ENCODE results near the gene OGG1.

OGG1 gene

DNA sequence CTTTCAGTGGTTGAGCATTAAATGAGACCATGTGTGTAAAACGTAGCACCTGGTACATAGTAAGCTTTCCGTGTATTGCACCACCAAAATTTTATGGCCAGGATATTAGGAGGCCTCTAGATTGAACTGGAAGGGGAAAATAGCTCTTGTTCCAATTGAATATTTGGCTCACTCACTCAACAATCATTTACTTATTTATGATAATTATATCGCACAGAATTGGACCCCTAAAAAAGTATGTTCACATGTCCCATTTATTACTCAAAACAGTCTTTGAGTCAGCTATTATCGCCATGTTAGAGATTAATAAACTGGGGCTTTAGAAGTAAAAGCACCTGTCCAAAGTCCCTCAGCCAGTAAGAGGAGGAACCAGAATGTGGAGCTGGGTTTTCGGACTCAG lies 55.2 kb downstream of the OGG1 start:
- TF ChIP-seq, protein P1, sequence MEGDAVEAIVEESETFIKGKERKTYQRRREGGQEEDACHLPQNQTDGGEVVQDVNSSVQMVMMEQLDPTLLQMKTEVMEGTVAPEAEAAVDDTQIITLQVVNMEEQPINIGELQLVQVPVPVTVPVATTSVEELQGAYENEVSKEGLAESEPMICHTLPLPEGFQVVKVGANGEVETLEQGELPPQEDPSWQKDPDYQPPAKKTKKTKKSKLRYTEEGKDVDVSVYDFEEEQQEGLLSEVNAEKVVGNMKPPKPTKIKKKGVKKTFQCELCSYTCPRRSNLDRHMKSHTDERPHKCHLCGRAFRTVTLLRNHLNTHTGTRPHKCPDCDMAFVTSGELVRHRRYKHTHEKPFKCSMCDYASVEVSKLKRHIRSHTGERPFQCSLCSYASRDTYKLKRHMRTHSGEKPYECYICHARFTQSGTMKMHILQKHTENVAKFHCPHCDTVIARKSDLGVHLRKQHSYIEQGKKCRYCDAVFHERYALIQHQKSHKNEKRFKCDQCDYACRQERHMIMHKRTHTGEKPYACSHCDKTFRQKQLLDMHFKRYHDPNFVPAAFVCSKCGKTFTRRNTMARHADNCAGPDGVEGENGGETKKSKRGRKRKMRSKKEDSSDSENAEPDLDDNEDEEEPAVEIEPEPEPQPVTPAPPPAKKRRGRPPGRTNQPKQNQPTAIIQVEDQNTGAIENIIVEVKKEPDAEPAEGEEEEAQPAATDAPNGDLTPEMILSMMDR (conservative IDR thresholded peaks at IDR 0.05; ENCODE audit: control insufficient read depth, insufficient read depth, low read depth, low read length) = no peak
- no peak overlapping the region for H3K4me3 ChIP-seq (ENCODE audit: control insufficient read depth, low read depth, low read length)
- no peak for DNase-seq (ENCODE audit: low read depth)

DNA sequence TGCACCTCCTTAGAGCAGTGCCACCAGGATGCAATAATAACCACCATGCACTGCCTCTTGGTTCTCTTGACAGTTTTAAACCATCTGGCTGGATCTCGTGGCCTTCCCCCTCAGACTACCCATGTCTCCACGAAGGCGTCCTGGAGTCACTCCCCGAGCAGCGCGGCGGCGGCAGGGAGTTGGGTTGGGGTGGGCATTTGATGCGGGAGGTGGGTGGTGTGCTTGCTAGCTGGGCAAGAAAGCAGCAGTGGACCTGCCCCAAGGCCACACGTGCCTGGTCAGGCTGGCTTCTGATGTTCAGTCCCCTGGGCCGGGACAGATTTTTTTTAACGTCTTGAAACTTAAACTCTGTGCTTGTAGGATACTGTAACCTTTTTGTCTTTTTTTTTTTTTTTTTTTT lies 56.4 kb downstream of the OGG1 start:
- no peak overlapping the region for H3K4me3 ChIP-seq (ENCODE audit: control insufficient read depth, low read depth, low read length)
- no peak for DNase-seq (ENCODE audit: low read depth)
- TF ChIP-seq, protein P1 (conservative IDR thresholded peaks at IDR 0.05; ENCODE audit: control insufficient read depth, insufficient read depth, low read depth, low read length) = no peak
